HG03025 (cell line): ENCODE measurements around the gene ANGPTL8.

ENCODE experiments used
- ATAC-seq: cut with Tn5 transposase; IDR thresholded peaks from one replicate; pipeline ENCODE4 v1.9.1; 2021; ENCODE audit warnings: mild to moderate bottlenecking, moderate library complexity; ENCODE audit not compliant: unreplicated experiment, low FRiP score

The ANGPTL8 gene

DNA sequence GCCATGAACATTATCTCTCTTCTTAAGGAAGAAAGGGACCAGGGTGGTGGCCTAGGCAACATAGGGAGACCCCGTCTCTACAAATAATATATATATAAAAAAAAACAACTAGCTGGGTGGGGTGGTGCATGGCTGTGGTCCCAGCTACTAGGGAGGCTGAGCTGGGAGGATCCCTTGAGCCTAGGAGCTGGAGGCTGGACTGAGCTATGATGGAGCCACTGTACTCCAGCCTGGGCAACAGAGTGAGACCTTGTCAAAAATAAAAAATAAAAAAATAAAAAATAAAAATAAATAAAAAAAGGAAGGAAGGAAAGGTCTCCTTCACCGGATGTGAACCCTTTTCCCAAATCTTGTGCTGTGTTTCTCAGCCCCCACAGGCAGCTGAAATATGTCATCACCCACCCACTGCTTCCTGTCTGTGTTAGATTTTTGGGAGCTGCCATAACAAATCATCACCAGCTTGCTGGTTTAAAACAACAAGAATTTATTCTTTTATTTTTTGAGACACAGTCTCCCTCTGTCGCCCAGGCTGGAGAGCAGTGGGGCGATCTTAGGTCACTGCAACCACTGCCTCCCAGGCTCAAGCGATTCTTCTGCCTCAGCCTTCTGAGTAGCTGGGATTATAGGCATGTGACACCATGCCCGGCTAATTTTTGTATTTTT, 47.0 kb downstream of the ANGPTL8 start:
- ATAC-seq = no peak

- ATAC-seq = no peak
Measured at GRCh38 chr19:11288349-11288748, 48.9 kb downstream of the ANGPTL8 start.

DNA sequence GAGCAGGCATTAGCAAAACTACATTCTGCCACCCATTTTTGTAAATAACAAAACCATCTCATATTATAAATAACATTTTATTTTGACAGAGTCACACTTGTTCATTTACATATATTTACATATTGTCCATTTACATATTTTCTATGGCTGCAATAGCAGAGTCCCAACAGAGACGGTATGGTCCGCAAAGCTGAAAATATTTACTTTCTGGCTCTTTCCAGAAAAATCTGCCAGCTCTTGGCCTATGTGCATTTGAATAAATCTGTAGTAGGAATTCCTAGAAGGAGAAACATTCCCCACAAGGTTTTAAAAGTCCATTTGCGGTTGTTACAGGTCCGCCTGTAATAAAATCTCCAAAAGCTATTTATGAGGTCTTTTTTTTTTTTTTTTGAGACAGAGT, 50.8 kb downstream of the ANGPTL8 start:
- no peak for ATAC-seq

GRCh38 chr19:11291415-11291814, 52.0 kb downstream of the ANGPTL8 start:
- ATAC-seq = no peak
